Measurements from ENCODE around the gene KCNQ1.

Gene KCNQ1

DNA sequence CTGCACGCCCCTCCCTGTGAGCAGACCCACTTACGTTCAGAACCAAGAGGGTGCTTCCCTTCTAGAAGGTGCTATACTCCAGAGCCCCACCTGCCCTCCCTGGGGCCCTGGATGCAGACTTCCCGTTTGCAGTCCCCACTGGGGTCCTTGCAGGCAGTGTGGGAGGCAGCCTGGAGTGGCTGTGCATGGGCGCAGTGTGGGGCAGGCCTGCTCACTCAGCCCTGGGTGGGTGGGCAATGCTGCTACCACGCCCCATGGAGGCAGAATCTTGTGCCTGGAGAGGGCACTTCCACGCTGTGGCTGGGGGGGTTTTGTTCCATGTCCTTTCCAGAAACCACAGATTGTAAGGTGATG lies 138.8 kb downstream of the KCNQ1 start:
- no peak overlapping the region for H3K4me3 ChIP-seq (ENCODE audit: low read depth, low read length)
- TF ChIP-seq, protein P1, sequence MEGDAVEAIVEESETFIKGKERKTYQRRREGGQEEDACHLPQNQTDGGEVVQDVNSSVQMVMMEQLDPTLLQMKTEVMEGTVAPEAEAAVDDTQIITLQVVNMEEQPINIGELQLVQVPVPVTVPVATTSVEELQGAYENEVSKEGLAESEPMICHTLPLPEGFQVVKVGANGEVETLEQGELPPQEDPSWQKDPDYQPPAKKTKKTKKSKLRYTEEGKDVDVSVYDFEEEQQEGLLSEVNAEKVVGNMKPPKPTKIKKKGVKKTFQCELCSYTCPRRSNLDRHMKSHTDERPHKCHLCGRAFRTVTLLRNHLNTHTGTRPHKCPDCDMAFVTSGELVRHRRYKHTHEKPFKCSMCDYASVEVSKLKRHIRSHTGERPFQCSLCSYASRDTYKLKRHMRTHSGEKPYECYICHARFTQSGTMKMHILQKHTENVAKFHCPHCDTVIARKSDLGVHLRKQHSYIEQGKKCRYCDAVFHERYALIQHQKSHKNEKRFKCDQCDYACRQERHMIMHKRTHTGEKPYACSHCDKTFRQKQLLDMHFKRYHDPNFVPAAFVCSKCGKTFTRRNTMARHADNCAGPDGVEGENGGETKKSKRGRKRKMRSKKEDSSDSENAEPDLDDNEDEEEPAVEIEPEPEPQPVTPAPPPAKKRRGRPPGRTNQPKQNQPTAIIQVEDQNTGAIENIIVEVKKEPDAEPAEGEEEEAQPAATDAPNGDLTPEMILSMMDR (IDR thresholded peaks at IDR 0.05; ENCODE audit: low read depth, low read length, missing control alignments), result no peak
- DNase-seq (ENCODE audit: low read depth), result no peak
- in situ Hi-C loops (cut with HindIII; ENCODE audit: low sequenced_read_pairs), result no loop called here

DNA sequence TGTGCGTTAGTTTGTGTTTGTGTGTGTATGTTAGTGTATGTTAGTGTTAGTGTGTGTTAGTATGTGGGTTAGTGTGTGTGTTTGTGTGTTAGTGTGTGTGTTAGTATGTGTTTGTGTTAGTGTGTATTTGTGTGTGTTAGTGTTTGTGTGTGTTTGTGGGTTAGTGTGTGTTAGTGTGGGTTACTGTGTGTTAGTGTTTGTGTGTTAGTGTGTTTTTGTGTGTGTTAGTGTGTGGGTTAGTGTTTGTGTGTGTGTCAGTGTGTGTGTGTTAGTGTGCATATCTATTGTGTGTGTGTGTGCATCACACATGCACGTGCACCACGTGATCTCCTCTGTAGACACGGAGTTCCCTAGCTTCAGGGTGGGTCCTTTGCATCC lies 139.6 kb downstream of the KCNQ1 start:
- TF ChIP-seq, protein P1 (IDR thresholded peaks at IDR 0.05; ENCODE audit: low read depth, low read length, missing control alignments), result no peak

GRCh38 chr11:2584812-2585565 lies 140.2 kb downstream of the KCNQ1 start:
- TF ChIP-seq, protein P1 (IDR thresholded peaks at IDR 0.05; ENCODE audit: low read depth, low read length, missing control alignments), result no peak
- DNase-seq (ENCODE audit: low read depth), result no peak
- in situ Hi-C loops (cut with HindIII; ENCODE audit: low sequenced_read_pairs), result no loop called here
- H3K4me3 ChIP-seq (ENCODE audit: low read depth, low read length), result no peak overlapping the region

More for the DNA sequence above, 139.6 kb downstream of the KCNQ1 start:
- DNase-seq (ENCODE audit: low read depth), result no peak
- H3K4me3 ChIP-seq (ENCODE audit: low read depth, low read length), result no peak overlapping the region
- in situ Hi-C loops (cut with HindIII; ENCODE audit: low sequenced_read_pairs), result no loop called here

DNA sequence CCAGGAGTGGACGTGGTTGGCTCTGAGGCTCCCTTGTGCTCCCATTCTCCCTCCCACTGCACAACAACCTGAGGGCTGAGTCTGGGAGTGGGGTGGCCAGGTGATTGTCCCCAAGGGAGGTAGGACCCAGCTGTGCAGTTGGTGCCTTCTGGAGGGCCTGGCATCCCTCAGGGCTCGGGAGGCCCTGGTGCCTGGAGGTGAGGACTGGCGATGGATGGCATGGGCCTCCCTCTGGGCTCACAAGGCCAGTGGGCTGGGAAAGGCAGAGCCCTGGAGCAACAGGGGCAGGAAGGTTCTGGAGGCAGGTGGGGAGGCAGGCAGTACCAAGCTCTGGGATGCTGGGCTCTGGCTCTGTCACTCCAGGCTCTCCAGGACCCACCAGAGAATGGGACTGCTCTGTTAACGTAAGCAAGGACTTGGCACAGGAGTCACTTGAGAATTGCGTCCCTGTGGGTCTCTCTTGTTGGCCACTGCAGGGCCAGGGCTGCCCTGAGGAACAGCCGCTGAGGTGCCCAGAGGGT lies 140.8 kb downstream of the KCNQ1 start:
- no peak for DNase-seq (ENCODE audit: low read depth)
- TF ChIP-seq, protein P1 (IDR thresholded peaks at IDR 0.05; ENCODE audit: low read depth, low read length, missing control alignments), result no peak
- no peak overlapping the region for H3K4me3 ChIP-seq (ENCODE audit: low read depth, low read length)
- in situ Hi-C loops (cut with HindIII; ENCODE audit: low sequenced_read_pairs), result no loop called here

DNA sequence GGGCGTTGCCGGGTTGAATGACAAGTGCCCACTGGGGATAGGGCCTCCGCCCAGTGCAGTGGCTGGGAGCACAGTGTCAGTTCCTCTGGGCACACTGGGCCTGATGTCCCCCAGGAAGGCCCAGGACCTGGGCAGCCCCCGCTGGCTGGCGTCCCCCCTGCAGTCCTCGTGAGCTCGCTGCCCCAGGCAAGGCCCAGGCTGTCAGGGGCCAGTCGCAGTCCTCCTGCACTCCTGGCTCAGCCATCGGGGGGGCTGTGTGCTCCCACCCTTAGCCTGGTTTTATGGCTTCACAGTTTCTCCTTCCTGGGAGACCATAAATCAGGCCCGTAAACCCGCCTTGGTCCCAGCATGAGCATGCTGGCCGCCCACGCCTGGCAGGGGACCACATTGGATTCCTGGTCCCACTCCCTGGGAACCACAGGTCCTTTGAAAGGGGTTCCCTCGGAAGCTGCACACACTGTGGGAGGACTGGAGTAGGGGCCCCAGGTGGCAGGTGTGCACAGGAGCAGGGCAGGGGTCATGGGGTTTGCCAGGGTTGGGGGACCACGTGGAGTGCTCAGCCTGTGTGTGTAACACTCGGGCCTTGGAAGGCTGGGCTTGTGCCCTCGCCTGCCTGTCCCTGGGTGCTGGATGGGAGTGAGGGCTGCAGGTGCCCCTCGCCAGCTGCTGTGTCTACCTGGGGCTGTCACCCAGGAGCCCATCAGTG lies 141.4 kb downstream of the KCNQ1 start:
- DNase-seq (ENCODE audit: low read depth), result no peak
- TF ChIP-seq, protein P1 (IDR thresholded peaks at IDR 0.05; ENCODE audit: low read depth, low read length, missing control alignments), result no peak
- no peak overlapping the region for H3K4me3 ChIP-seq (ENCODE audit: low read depth, low read length)
- in situ Hi-C loops (cut with HindIII; ENCODE audit: low sequenced_read_pairs), result no loop called here

GRCh38 chr11:2586793-2587131 lies 142.0 kb downstream of the KCNQ1 start:
- TF ChIP-seq, protein P1 (IDR thresholded peaks at IDR 0.05; ENCODE audit: low read depth, low read length, missing control alignments), result no peak
- in situ Hi-C loops (cut with HindIII; ENCODE audit: low sequenced_read_pairs), result no loop called here
- DNase-seq (ENCODE audit: low read depth), result no peak
- no peak overlapping the region for H3K4me3 ChIP-seq (ENCODE audit: low read depth, low read length)

Data from astrocyte of the cerebellum (primary cell).